NOMO-1 (cell line): ENCODE results near the gene TCF25.
"Not testable (repeated sequence)": the region's sequence is repeated elsewhere in the genome, so short reads cannot be mapped to it uniquely, and the experiment has no call there.

ENCODE experiments used
- DNase-seq, 2 experiments: peaks; one replicate each; lab custom pipeline; 2025; ENCODE audit not compliant: unreplicated experiment in 2 of 2; lab: John Stamatoyannopoulos, UW

TCF25 gene

GRCh38 chr16:89918453-89919347 is 45.3 kb downstream of the TCF25 start, which contains the start of gene MC1R:
Gene MC1R, plus strand, starts transcription at chr16:89918862. Its CDS starts 397 bp downstream, at chr16:89919259.
- peak in 1 of 2 experiments; percentile 6 for DNase-seq

GRCh38 chr16:89919535-89920406 is 46.4 kb downstream of the TCF25 start:
- no peak for DNase-seq

DNA sequence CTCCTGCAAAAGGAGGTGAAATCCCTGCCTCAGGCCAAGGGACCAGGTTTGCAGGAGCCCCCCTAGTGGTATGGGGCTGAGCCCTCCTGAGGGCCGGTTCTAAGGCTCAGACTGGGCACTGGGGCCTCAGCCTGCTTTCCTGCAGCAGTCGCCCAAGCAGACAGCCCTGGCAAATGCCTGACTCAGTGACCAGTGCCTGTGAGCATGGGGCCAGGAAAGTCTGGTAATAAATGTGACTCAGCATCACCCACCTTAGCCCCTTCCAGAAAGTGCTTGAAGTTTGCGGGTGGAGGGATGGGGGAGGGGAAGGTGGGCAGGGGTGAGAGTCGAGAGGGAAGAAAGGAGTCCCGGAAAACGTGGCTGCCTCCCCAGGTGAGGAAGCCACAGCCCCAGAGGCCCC is 47.3 kb downstream of the TCF25 start:
- no peak for DNase-seq

- DNase-seq: no peak
Measured at GRCh38 chr16:89921131-89921701, 47.8 kb downstream of the TCF25 start.

DNA sequence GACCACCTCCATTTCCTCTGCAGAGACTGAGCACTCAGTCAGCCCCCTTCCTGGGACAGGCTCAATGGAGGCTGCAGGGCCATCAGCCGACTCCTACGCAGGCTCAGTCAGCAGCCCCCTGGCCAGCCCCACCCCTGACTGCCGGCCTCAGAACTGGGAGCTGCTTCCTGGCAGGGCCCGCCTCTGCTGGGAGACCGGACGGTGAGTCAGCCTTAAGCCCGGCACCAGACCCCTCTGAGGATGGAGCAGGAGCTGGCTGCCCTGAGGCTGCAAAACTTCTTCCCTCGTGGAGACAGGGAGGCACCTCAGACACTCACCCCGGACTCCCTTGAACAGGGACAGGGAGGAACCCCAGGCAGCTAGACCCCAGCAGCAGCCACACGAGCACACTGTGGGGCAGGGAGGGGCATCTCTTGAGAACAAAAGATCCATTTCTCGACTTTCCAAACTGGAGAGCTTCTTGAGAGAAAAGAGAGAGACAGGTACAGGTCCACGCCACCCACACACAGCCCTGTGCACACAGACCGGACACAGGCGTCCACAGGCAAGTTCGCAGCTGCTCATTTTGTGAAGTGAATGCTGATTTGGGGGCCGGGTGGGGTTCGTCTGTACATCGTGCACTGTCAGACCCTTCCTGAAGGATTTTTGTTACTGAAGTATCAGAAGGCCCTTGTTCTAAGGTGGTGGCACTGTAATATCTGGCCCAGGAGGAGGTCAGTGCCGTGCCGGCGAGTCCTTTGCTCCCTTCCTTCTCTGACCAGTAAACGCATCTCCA is 48.5 kb downstream of the TCF25 start:
- DNase-seq: no peak

- DNase-seq: peak in 1 of 2 experiments; percentile 21
Measured at GRCh38 chr16:89922477-89922883, 49.1 kb downstream of the TCF25 start.

- peak; percentile 61 to 73 for DNase-seq
Measured at GRCh38 chr16:89922884-89923639, 49.7 kb downstream of the TCF25 start, which contains the start of gene TUBB3. Gene TUBB3, plus strand, starts transcription at chr16:89923342. Its CDS starts 60 bp downstream, at chr16:89923402.

DNA sequence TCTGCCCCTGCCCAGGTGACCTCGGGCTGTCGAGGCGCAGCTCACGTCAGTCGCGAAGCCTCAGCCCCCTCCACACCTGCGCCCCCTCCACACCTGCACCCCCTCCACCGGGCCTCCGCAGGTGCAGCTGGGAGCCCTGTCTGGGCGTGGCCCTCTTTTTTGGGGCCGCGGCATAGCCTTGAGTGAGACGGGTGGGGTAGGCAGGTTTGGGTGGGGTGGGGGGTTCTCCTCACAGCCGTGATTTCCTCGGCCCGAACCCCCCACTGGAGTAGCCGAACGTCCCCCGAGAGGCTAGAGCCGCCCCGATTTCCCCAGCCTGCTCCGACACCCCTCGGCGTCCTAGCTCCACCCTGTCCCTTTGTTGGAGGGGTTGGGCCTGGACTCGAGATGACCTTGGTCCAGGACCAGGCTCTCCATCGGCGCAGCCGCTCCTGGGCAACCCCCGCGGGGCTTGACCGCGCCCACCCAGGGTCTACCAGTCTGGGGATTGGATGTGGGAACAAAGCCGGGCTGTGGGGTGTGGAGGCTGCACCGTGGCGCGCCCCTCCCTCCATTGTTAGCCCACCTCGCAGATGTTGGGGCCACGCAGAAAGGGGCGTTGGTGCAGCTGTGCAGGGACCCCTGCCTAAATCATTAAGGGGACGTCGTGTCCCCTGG is 50.4 kb downstream of the TCF25 start:
- DNase-seq: no peak

DNA sequence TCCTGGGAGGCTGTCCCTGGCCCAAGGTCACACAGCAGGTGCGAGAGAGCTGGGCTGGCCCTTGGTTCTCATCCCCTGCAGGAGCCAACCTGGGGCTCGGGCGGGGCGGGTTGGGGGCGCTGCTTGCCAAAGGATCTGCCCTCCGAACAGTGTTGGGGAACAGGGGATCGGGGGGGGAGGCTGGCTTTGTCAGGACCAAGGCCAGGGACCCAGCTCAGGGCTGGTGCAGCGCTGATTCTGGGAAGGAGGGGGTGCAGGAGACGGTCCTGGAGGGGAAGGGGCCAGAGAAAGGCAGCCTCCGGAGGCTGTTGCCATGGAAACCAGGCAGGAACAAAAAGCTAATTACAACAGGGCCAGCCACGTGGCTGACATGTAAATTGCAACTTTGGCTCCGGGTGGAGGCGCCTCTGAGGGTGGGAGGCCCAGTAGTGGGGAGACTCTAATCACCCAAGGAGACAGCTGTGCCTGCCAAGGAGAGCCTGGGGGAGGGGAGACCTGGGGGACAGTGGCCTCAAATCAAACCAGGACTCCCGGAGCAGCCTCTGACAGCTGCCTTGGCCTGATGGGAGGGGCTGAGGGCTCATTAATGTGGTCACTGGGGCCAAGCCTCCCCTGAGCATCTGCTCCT is 51.0 kb downstream of the TCF25 start:
- peak in 1 of 2 experiments; percentile 31 for DNase-seq

DNA sequence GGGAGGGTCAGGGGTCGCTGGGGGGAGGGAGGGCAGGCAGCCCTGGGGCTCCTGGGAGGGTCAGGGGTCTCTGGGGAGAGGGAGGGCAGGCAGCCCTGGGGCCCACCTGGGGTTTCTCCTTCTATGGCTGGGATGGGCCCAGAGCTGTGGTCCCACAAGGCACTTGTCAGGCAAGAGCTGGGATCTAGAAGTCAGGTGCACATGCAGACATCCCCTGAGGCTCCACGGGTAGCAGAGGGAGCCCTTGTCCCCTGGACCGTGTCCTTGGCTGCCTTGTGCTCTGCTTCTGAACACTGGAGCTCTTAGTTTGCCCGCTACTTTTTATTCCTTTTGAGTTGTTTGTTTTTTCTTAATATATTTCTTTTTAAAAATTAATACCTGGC is 51.5 kb downstream of the TCF25 start:
- DNase-seq: no peak

DNA sequence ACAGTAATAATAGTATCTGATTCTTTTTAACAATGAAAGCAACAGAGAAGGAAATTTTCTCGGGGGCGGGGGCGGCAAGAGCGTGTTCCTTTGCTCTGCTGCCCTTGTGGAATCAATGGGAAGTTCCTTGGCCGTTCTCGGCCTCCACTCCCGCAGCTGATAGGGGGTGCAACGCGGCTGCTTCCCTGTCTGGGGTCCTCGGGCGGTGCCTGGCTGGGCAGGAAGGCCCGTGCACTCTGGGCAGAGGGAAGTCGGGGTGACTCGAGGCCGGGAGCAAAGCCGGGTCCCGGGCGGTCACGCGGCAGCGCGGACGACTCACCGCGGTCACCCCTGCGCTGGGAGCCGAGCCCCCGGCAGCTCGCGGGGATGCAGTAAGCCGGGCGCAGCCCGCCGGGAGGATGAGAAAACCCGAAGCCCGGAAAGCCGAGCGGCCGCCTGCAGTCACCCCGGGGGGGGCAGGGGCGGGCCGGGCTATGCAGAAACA is 52.2 kb downstream of the TCF25 start:
- DNase-seq: no peak

DNA sequence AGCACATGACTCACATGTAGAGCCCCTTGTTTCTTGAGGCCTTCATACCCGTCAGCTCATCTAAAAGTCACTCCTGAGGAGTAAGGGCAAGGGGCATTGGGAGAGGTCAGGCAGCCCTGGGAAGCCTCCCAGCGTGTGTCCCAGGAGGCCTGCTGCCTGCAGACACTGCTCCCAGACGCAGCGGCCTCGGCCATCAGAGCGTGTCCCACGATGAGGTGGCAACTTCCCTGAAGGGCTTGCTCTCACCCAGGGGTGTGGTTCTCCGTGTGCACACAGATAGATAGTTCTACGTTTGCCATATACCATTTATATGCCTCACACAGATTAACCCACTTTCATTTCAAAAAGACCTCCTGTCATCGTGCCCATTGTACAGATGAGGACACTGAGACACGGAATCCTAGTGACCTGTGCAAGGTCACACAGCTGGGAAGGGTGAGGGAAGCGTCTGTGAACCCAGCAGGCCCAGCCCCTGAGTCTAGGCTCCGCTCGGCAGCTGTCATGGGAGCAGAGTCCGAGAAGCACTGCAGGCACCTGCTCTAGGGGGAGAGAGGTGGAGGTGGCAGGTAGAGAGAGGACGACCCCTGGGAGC is 58.0 kb downstream of the TCF25 start:
- DNase-seq: no peak

GRCh38 chr16:89931964-89932363 is 58.6 kb downstream of the TCF25 start:
- DNase-seq: no peak

GRCh38 chr16:89934019-89934418 is 60.6 kb downstream of the TCF25 start:
- DNase-seq: not testable (repeated sequence)

GRCh38 chr16:89934611-89935553 is 61.5 kb downstream of the TCF25 start:
- DNase-seq: no peak

GRCh38 chr16:89935620-89936019 is 62.2 kb downstream of the TCF25 start:
- DNase-seq: not testable (repeated sequence)

DNA sequence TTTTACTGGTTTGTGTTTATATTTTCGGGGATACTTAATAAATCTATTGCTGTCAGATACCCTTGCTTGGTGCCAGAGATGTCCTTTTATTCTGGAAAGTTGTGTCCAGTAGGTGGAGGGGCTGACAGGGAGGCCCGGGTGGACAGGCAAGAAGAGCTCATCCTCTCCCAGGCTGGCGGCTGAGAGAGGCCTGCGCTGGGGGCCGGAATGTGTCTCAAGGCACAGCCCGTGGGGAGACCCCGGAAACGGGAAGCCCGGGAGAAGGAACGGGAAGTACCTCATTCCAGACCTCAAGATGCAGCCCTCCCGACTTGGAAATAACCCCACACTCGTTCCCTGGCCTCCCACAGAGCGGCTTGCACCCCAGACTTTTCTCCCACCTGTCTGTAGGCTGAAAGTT is 62.6 kb downstream of the TCF25 start:
- DNase-seq: no peak
